VCaP (cell line): ENCODE results near the gene OSBPL5.

Experiments used
- H3K27ac ChIP-seq: fragments of 450-650 bp; 2 replicates; pipeline ENCODE4 v1.5.1; 2017
- CTCF ChIP-seq: fragments of 450-650 bp; conservative IDR thresholded peaks from 2 replicates; pipeline ENCODE4 v1.5.1; 2017; ENCODE audit warnings: mild to moderate bottlenecking, moderate library complexity

Gene OSBPL5

GRCh38 chr11:3052109-3052479 lies 113.0 kb downstream of the OSBPL5 start:
- H3K27ac ChIP-seq: peak overlapping the region; percentile 31
- TF ChIP-seq CTCF: no peak

- no peak for TF ChIP-seq CTCF
- H3K27ac ChIP-seq: peak overlapping the region; percentile 31
Measured at GRCh38 chr11:3051196-3052108, 113.7 kb downstream of the OSBPL5 start.

DNA sequence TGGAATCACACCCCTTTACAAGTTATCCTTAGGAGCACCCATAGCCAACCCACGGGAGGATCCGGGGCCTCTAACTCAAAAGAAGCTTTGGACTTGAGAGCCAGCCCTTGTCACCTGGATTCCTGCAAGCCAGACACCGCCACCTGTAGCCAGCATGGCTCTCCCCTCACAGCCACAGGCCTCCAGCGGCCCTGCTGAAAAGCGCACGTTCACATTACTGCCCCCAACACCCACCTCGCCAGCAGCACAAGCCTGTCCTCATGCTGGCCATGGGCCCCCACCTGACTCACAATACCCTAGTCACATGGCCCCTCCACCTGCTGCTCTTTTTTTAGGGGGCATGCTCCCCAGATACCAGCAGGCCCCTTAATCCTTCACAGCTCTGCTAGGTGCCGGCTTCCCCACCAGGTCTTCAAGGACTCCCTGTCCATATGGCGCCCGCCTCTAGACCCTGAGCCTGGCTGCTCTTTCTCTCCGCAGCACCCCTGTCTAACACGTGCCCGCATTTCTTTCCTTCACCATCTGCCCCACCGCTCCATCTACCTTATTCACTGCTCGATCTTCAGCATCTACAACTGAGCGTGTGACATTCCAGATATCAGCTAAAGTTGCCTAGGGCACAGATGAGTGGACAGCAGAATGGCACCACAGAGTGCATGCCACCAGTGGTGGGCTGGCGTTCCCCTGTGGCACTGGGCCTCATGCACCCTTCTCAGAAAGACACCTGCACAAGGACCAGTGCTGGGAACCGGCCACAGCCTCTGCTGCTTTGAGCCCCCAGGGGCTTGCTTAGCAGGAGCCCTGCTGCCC lies 114.5 kb downstream of the OSBPL5 start:
- TF ChIP-seq CTCF: no peak
- H3K27ac ChIP-seq: no peak overlapping the region

GRCh38 chr11:3049430-3050243 lies 115.5 kb downstream of the OSBPL5 start:
- no peak overlapping the region for H3K27ac ChIP-seq
- no peak for TF ChIP-seq CTCF

- TF ChIP-seq CTCF: no peak
- no peak overlapping the region for H3K27ac ChIP-seq
Measured at GRCh38 chr11:3047637-3048036, 117.5 kb downstream of the OSBPL5 start.

DNA sequence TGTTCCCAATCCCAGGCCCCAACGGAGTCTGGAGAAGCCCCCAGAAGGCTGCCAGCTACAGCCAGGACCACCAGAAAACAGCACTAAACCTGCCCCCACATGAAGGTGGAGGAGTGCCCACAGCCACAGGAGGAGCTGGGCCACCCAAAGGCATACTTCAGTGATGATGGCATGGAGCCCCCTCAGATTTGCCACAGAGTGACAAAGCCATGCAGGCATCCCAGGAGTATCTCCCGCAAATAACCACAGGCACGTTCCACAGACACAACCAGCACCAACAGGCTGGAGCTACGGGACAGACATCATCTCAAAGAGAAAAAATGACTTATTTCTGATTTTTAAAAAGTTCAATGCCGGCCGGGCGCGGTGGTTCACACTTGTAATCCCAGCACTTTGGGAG lies 118.5 kb downstream of the OSBPL5 start:
- no peak overlapping the region for H3K27ac ChIP-seq
- no peak for TF ChIP-seq CTCF

DNA sequence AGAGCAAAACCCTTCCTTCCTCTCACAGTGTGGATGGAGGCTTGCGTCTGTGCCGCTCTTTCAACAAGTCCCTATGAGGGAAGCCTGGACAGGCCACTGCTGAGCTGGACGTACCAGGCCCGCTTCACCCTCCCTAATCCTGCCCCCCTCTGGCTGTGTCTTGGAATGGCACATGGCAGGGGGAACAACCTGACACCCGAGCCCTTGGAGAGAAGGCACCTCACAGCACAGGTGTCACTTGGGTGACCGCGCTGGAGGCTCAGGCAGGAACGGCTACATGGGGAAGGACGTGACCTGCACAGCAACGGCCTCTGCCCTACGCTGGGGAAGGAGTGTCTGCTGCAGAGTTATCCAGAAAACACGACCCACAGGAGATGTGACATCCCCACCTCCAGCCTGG lies 118.9 kb downstream of the OSBPL5 start:
- TF ChIP-seq CTCF: peak; percentile 18; the same call in 1 of the 2 replicates
- no peak overlapping the region for H3K27ac ChIP-seq
